Ureter (tissue), 1 donor: ENCODE measurements around the gene SIK2. TPM values are rescaled to one million over a fixed set of nuclear protein-coding genes. Genes with fewer than 3 reads are reported as not detected.
"Not testable (repeated sequence)": the region's sequence is repeated elsewhere in the genome, so short reads cannot be mapped to it uniquely, and the experiment has no call there.

Source experiments
- DNase-seq: peaks from one replicate; pipeline ENCODE4 v3.0.0-alpha.2; 2020; ENCODE audit warnings: low spot score
- total RNA-seq: library from RNA; stranded (reverse); gene quantifications from one replicate; pipeline ENCODE4 v1.2.4, GENCODE V29; 2023
- donor health status: DM: yes; HTN: yes; CAD: no.

The SIK2 gene
- total RNA-seq, 1 donor from 2014 or later, result 20.7 TPM

DNA sequence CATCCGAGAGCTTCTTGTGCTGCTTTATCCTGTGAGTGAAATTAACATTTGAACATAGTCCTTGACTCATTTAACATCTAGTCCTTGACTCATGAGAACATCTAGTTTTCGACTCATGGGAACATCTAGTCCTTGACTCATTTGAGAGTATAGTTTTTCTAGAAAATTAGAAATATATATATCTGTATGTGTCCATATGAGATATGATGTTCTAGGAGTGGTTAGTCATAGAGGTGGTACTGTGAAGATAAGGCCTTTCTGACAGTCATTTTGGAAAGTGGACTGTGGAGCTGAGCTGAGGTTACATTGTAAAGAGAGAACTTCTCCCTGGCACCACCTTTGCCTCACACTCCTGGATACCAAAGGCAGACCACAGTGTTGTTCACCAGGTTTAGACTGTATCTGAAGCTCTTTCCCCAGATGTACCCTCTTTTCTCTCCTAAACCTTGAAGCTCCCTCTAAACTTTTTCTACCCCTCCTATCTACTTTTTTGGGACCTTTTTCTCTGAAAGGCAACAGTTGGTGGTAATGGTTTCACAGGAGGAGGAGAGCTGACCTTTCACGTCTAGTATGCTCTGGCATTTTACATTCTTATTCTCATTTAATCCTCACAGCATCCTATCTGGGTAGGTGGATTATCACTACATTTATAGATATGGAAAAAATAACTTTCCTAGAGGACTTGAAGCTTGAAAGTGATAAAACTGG lies 96.8 kb downstream of the SIK2 start:
- DNase-seq, result no peak

DNA sequence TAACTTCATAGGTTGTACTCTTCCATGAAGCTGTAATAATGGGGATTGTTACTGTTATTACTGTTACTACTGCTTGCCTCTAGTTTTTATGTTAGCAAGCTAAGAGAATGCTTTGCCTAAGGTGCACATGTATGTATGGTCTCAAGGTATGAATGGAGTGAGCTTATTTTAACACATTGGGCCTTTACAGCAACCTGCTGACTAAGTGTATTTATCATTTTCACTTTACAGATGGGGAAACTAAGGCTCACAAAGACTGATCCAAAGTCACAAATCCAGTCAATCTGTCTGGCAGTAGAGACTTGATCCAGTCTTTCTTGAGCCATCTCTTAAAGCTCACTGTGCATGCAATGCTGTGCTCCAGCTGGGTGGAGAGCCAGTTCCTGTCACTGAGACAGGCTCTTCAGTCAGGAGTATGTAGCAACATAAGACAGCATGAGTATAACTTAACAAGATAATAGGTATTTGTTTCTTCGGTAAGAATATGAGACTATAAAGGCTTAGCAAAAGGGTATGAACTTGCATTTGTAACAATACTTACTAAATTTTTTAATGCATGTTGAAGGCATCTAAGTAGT lies 97.4 kb downstream of the SIK2 start:
- no peak for DNase-seq

DNA sequence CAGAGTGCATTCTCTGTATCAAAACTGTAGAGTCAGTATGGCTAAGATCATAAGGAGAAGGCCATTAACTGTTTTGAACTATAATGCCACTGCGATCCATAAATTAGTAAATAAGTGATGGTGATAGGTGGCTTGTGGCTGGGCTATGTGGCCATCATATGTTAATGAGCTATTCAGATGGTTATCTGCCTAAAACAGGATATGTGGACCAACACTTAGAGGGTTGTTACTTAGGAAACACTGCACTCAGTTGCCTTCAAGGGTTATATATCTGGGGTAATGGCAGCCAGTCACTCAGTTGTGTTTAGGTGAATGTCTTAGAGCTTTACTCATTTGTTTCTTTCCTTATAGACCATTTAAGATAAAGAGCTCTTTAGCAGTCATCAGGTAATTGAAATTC lies 97.9 kb downstream of the SIK2 start:
- no peak for DNase-seq

DNA sequence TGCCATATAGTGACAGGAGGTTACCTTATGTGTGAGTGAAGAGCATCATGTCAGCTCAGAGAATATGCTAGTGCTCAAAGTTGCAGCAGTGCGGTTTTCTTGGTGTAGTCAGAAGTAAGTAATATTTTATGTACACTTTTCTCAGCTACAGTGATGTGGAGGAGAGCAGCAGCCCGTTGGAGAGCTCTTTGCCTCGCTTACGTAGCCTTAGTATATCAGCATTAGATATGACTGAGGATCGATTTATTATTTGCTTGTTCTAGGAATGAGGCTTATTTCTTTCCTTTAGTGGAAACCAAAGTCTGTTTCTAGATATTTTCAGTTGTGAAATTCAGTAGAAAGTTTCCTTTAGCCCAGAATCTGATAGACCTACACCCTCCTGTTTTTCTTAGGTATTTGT lies 100.4 kb downstream of the SIK2 start:
- DNase-seq, result no peak

DNA sequence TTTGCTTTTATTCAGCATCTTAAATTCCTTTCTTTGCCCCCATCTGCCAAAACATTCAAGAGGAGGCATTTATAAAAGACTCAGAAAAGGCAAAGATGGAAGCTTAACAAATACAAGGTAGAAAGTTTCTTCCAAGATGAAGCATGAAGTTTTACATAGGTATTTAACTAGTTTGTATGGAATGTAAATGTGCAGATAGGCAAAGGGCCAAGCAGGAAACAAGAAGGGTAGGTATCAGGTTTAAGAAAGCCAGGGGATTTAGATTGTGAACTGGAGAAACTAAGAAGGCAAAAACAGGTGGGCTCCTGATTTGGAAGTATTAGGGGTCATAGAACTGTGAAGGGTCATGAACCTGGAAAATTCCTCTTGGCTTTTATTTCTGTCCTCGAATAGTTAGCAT lies 101.3 kb downstream of the SIK2 start:
- no peak for DNase-seq

DNA sequence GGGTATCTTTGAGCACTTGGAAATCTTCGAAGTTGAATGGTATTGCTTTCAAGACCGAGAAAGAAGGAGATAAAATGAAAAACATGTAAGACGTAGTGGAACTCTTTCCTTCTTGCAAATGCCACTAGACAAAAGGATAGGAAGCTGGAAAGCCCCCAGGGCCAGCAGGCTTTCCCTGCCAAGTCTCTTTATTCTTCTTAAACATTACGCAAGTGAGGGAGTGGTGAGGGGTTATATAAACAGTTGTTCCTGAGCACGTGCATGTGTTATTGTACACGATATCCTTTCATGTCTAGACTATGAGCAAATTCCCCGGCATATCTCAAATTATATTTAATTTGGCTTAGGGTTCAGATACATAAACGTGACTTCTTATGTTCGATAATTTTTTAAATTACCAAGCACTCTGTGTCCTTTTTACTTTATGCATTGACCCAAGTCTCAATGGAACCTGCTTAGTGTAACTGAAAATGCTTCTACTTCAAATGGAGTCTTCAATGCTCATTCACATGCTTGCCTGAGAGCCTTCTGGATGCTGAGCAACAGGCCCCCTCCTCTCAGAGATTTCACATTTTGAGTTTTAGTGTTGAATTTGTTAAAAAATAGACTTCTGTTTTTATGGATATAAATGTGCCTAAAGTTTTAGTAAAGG lies 104.9 kb downstream of the SIK2 start:
- DNase-seq, result no peak

DNA sequence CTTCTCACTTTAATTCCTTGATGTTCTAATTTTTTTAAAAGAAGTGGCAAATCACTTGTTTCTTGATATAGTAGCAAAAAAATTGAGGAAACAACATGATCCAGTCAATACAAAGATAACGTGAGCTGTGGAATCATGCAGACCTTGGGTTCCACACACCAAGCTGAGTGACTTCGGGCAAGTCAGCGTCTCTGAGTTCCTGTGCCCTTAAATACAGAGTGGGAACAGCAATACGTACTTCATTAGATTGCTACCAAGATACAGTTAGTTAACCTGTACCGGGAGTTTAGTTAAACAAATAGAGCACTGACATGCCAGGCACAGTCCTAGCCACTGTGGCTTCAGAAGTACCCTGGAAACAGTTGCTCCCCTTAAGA lies 105.4 kb downstream of the SIK2 start:
- no peak for DNase-seq

DNA sequence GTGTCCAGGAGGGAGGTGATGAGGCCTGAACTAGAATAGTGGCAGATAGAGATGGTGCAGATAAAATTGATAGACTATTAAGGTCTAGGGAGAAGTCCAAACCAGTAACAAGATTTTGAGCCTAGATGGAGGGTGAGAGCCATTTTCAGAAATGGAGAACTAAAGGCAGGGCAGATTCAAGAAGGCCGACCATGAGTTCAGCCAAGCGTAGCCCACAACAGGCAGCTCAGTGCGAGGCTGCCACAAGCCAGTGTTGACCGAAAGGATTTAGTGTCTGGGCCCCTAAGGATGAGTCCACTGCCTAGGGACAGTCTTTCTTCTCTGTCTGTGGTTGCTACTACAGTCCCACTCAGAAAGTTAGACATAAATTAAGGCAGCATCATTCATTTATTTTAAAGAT lies 112.3 kb downstream of the SIK2 start:
- no peak for DNase-seq

DNA sequence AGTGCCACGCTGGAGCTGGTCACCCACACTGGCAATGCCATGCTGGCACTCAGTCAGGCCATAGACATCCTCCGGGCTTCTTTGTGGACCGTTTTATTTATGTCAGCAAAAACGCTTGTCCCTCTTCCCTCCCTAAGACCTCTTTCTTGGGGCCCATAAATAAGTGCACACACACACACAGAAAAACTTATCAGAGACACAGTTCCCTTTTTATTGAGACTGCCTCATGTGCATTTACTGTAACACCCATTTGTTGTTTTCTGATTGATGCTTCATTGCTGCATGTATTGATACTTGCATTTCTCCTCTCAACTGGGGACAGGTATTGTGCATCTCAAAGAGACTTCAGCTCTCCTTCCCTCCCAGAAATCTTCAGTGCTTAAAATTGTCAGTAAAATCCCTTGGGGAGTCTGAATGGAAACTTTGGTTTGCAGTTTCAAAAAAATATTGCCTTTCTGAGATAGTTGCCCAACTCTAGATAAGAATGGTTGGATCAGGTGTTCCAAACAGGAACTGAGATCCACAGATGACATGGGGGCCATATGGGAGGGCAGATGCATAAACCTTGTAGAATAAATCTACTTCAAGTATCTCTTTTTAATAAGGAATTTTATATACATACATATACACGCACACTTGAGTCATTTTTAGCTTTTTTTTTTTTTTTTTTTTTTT lies 113.0 kb downstream of the SIK2 start:
- no peak for DNase-seq

DNA sequence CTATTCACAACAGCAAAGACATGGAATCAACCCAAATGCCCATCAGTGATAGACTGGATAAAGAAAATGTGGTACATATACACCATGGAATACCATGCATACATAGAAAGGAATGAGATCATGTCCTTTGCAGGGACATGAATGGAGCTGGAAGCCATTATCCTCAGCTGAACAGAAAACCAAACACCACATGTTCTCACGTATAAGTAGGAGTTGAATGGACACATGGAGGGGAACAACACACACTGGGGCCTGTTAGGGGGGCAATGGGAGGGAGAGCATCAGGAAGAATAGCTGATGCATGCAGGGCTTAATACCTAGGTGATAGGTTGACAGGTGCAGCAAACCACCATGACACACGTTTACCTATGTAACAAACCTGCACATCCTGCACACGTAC lies 115.4 kb downstream of the SIK2 start:
- DNase-seq, result not testable (repeated sequence)

DNA sequence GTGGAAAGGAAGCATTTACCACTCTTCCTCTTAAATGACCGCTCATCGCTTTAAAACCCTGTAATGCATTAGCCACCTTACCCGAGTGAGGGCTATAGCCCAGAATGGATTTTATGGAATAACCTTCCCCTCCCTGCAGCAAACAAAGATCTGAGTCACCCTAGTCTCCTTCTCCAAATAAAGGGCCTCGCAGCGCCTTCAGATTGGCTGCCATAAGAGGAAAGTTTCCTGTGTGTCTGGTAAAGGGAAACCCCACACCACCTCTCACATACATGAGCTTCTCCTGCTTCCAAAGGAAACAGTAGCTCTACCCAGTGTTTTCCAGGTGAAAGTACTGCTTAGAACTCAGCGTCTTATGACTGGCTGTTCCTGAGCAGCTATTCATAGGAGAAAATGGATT lies 116.2 kb downstream of the SIK2 start:
- DNase-seq, result no peak

DNA sequence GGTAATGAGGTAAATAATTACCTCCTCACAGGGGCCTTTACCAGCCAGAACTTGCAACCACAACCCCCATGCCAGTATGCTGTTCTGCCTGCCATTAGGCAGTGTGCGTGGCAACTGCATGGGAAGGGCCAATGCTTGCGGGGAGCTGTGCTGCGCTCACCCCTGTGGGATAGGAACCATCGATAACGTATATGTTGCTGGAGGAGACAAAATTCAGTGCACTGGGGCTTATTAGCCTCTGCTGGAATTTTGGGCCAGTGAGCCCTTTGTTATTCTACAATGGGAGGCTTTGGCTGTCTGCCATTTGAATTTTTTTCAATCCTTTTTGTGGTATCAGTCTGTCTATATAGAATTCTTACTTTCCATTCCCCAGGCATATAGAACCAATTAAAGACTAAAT lies 116.6 kb downstream of the SIK2 start:
- no peak for DNase-seq

DNA sequence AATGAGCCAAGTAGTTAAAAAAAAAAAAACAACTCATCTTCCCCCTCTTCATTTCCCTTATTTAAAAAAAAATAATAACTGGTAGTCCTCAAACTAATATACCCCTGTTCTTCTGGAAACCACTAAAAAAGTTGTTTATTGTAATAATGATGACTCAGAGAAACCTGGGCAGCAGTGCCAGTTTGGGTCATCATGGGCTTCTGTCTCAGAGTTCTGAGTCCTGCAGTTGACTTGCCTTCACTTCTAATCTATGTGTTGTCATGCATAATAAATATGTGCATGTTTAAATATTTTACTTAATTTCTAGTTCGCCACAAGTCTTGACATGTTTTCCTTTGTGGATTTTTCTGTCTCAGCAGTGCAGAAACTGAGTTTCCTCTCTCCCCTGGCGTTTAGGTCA lies 117.1 kb downstream of the SIK2 start:
- no peak for DNase-seq

DNA sequence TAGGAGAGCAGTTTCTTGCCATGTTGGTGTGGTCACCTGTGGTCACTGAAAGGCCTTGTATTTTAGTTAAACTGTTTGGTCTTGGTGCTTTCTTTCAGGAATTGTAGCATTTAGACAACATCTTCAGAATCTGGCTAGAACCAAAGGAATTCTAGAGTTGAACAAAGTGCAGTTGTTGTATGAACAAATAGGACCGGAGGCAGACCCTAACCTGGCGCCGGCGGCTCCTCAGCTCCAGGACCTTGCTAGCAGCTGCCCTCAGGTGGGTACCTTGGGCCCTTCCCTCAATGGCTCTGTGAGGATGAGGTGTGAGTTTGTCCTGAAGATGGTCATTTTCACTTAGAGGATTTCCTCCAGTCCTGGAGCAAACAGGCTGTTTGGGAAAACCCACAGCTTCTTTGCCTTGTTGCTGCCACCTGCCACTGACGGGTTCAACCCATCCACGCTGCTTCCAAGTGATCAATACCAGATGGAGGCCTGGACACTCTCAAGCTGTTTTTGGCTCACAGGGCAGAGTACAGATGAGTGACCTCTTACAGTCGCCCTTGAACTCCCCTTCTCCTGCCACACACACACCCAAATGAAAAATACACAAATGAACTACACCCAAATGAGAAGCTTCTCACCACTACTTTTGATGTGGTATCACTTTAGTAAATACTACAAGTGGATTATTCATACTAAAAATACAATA lies 118.7 kb downstream of the SIK2 start:
- no peak for DNase-seq

DNA sequence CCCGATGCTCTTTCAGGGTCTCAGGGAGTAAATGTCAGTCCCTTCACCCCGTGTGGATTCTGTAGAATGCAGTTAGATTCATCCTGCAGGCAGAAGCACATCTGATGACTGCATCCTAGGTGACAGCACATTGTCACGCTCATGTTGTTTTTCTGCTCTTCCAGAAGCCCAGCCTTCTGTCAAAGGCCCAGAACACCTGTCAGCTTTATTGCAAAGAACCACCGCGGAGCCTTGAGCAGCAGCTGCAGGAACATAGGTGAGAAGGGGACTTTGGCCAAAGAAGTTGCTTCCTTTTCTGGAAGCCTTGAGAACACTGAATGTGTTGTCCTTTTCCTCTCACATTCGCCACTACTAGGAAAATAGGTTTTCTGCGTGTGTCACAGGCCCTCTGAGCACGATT lies 120.3 kb downstream of the SIK2 start:
- no peak for DNase-seq

DNA sequence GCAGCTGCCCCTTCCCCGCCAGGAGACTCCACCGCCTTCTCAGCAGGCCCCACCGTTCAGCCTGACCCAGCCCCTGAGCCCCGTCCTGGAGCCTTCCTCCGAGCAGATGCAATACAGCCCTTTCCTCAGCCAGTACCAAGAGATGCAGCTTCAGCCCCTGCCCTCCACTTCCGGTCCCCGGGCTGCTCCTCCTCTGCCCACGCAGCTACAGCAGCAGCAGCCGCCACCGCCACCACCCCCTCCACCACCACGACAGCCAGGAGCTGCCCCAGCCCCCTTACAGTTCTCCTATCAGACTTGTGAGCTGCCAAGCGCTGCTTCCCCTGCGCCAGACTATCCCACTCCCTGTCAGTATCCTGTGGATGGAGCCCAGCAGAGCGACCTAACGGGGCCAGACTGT lies 121.3 kb downstream of the SIK2 start:
- DNase-seq, result no peak

DNA sequence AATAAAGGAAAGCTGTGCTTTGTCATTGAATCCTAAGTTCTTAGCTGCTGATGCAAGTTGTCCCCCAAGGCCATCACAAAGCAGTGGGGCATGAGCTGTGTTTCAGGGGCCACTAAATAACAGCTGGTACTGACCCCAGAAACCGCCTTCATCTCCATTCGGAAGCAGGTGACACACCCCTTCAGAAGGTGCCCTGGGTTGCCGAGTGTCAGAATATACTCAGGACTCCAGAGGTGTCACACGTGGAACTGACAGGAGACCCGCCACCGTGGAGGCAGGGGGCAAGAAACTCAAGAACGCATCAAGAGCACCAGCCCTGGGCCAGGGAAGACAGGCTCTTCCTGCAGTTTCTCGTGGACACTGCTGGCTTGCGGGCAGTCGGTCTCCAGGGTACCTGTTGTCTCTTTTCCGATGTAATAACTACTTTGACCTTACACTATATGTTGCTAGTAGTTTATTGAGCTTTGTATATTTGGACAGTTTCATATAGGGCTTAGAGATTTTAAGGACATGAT lies 122.4 kb downstream of the SIK2 start:
- no peak for DNase-seq

DNA sequence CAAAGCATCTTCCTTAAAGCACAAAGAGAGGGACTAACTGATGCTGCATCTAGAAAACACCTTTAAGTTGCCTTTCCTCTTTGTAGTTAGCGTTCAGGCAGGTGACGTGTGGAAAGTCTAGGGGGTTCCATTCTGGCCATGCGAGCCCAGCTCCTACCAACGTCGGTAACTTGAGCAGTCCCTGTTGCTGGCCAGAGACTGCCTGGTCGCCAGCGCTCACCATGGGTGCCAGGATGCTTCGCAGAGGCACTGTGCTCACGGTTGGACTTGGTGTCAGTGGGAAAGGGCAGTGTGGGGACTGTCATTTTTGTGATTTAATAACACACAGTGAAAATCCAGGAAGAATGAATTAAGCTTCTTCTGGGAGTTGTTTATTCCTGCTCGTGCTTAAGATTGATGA lies 123.4 kb downstream of the SIK2 start:
- DNase-seq, result no peak

DNA sequence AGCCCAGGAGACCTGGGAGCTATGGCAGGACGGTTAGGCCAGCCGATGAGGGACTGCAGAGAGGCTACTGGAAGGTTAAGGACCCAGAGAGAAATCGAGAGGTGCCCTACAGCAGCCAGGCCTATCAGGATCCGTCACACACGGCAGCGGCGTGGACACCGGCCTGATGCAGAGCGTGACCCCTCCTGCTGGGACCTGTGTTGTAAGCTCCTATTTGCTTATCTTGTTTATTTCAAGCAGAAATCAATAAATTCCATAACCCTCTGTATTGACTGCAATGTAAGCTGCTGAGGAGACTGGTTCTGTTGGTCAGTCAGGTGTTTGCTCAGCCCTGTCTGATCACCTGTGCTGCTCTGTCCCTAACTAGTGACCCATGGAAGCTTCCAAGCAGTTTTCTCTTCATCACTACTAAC lies 124.1 kb downstream of the SIK2 start:
- DNase-seq, result no peak

DNA sequence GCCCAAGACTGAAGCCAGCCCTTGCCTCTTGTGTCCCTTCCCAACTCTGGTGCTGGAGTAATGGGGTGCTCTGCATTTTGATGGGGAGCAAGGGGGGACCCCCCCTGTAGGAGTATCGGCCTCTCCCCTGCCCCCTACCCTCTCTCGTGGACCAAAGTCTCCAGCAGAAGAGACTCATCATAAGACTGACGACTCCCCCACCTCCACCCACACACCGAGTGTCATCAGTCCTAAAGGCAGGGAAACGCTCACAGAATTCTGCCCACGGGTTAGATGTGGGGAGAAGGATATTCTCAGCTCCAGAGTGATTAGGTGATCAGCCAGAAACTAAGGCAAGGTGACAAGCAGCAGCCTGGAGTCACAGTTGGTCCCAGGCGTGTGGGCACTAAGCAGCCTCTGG lies 125.2 kb downstream of the SIK2 start:
- no peak for DNase-seq

DNA sequence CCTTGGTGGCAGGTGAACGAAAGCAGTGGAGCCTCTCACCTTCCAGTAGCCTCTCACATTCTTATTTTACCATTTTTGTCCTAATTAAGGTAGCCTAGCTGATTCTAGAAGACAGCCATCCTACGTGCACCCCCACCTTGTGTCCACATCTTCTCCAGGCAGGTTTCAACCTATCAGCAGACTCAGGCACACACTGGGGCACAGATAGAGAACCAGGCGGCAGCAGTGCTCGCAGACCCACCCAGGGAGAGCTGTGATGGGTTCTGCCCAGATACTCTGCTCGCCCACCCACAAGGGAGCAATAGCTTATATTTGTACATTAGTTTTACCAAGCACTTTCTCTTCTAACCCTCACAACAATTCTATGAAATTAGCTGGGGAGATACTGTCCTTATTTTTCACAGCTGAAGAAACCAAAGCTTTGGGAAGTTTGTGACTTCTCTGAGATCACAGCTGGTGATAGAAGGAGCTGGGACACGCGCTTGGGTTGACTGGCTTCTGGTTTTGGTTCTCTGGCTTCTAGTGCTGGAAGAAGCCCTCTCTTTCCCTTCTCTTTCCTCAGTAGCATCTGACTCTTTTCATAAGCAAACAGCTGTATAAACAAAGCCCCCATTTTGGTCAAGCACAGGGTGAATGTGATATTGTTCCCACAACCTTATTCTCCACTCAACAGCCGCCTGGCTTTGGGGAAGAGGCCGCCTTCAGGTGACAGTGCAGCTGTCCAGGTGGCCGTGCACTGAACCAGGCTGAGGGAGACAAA lies 127.0 kb downstream of the SIK2 start:
- no peak for DNase-seq
